HG03342 (cell line): ENCODE results near the gene MORF4L1.

Experiments used
- ATAC-seq: cut with Tn5 transposase; IDR thresholded peaks from one replicate; pipeline ENCODE4 v1.9.1; 2021; ENCODE audit warnings: mild to moderate bottlenecking, moderate library complexity; ENCODE audit not compliant: unreplicated experiment

MORF4L1 gene

DNA sequence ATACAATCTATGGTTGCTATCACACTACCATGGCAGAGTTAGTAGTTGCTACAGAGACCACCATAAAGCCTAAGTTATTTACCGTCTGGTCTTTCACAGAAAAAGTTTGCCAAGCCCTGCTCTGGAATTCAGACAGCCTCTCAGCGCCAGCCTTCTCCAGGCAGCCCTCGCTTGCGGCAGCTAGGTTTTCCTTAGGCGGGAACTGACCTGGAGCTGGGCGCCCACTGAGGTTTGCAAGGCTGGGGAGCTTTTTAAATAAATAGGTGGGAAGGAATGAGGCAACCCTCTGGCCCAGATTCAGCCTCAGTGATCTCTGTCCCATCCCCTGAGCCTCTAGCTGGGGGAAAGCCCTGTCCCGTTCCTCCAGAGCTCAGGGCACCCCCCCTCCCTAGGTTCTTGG is 71.0 kb downstream of the MORF4L1 start:
- no peak for ATAC-seq

DNA sequence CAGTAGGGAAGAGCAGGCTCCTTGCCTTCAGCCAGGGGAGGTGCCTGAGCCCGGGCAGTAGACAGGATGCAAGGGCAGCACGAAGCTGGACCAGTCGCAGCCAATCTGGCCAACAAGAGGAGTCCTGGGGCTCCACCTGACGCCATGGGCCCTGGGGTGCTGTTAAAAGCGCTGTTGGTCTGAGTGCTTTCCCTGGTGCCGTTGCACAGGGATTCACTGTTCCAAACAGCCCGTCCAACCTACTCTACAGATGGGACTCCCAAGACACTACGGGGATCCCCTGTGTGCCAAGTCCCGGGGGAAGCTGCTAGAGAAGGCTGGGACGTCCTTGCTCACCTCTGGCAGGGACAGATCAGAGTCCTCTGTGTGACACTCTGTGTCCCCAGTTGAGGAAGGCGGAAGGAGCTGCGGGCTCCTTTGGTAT is 71.5 kb downstream of the MORF4L1 start:
- ATAC-seq, result no peak

DNA sequence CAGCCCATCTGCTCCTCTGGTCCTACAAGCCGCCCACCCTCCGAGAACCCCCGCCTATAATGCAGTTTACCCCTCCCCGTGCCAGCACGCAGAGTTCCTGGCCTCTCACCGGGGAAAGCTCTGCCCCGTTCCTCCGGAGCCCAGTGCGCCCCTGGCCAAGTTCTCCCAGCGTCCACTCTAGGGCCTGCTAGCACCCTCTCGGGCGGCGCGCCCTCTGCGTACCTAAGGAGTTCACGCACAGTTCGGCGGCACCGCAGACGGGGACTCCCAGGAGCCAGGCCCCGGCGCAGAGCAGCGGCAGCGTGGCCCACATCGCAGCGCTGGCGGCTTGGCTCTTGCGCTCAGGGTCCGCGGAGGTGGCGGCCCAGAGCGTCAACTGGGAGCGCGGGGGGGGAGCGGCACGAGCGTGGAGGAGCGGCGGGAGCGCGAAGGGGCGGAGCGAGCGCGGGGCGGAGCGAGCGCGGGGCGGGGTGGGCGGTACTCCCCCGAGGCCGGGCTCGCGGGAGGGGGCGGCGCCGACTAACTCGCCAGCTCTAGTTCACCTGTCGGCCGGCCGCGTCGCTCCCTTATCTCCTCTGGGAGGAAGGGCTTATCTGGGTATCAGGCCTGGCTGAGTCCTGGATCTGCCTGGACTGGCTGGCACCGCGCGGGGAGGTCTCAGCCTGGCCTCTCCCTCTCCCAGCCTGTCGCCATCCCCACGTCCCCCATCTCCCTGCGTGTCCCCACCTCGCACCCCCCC is 72.1 kb downstream of the MORF4L1 start, which contains the start of gene CTSH:
Gene CTSH, minus strand, starts transcription at position 378 of the 739 bp plus-strand sequence. Its CDS starts 65 bp downstream, at position 313.
- ATAC-seq, result peak; percentile 68

DNA sequence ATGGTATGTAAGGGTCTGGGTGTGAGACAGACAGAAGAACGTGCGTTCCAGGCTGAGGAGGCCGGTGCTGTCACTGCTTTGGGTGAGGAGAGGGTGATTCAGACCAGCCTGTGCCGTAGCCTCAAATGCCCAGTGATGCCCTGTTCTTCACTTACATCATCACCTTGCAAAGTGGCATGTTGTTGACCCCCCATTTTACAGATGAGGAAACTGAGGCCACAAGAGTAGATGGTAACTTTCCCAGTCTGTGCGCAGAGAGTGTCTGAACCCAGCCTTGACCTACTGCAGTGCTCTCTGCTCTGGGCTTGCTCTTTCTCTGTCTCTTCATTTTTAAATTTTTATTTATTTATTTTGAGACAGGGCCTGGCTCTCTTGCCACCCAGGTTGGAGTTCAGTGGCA is 73.8 kb downstream of the MORF4L1 start:
- ATAC-seq, result no peak

DNA sequence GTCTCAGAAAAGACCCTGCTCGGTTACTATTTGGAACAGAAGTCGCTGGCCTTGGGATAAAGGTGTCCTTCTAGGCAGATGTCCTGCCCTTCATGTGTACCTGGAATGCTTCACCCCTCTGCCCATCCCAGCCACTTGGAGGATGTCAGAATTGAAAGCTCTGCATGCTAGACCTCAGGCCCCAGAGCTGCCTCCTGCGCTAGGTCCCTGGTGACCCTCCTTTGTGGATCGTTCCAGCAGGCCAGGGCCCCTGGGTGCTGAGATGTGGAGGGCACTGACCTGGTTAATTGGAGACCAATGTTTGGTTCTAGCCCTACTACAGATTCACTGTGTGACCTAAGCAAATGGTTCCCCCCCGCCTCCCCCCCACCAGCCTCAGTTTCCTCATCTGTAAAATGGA is 74.8 kb downstream of the MORF4L1 start:
- ATAC-seq, result no peak
